Midbrain (tissue), 1 donor: ENCODE data around the gene AFDN.

ENCODE experiments used
- DNase-seq: peaks from one replicate; lab custom pipeline; 2025; lab: John Stamatoyannopoulos, UW

The AFDN gene

GRCh38 chr6:167794161-167795157 lies 32.3 kb upstream of the AFDN start:
- no peak for DNase-seq

GRCh38 chr6:167795321-167795811 lies 31.3 kb upstream of the AFDN start:
- DNase-seq, result no peak

- DNase-seq, result no peak
Measured at GRCh38 chr6:167795874-167796191, 30.9 kb upstream of the AFDN start.

GRCh38 chr6:167796192-167796981 lies 30.3 kb upstream of the AFDN start:
- peak; percentile 24 for DNase-seq

- DNase-seq, result no peak
Measured at GRCh38 chr6:167797011-167797471, 29.7 kb upstream of the AFDN start.

- DNase-seq, result no peak
Measured at GRCh38 chr6:167797476-167798265, 29.0 kb upstream of the AFDN start.

GRCh38 chr6:167798453-167798852 lies 28.3 kb upstream of the AFDN start:
- no peak for DNase-seq

- DNase-seq, result peak; percentile 20
Measured at GRCh38 chr6:167799033-167799821, 27.5 kb upstream of the AFDN start.

- no peak for DNase-seq
Measured at GRCh38 chr6:167800549-167800948, 26.2 kb upstream of the AFDN start.

- DNase-seq, result no peak
Measured at GRCh38 chr6:167801263-167801662, 25.4 kb upstream of the AFDN start.

GRCh38 chr6:167802339-167802738 lies 24.4 kb upstream of the AFDN start:
- DNase-seq, result no peak

GRCh38 chr6:167803816-167804215 lies 22.9 kb upstream of the AFDN start:
- no peak for DNase-seq

GRCh38 chr6:167804281-167805013 lies 22.3 kb upstream of the AFDN start:
- no peak for DNase-seq

GRCh38 chr6:167805349-167806060 lies 21.2 kb upstream of the AFDN start:
- DNase-seq, result no peak

GRCh38 chr6:167806061-167806700 lies 20.5 kb upstream of the AFDN start:
- no peak for DNase-seq

- DNase-seq, result no peak
Measured at GRCh38 chr6:167807200-167807599, 19.5 kb upstream of the AFDN start.

GRCh38 chr6:167807756-167808155 lies 19.0 kb upstream of the AFDN start:
- no peak for DNase-seq

GRCh38 chr6:167811040-167811439 lies 15.7 kb upstream of the AFDN start:
- no peak for DNase-seq

GRCh38 chr6:167811442-167812087 lies 15.1 kb upstream of the AFDN start:
- no peak for DNase-seq
